ENCODE measurements around the gene CHRM2.

CHRM2 gene

DNA sequence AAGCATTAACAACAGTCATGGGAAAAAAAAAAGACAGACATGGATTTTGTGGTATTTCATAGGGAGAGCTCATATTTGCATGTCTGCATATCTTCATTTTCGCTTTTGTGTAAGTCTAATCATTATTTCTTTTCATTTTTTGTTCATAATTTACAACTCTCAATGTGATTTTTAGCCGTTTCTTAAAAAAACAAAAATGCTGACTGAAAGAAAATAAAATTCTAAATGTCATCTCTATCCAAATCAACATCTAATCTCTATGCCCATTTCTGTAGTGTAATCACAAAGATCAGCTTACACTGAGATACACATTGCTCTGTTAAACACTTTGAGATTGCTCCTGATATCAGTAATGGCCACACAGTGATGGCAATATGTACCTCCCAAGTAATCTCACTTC is 29.2 kb downstream of the CHRM2 start:
- DNase-seq, result no peak

DNA sequence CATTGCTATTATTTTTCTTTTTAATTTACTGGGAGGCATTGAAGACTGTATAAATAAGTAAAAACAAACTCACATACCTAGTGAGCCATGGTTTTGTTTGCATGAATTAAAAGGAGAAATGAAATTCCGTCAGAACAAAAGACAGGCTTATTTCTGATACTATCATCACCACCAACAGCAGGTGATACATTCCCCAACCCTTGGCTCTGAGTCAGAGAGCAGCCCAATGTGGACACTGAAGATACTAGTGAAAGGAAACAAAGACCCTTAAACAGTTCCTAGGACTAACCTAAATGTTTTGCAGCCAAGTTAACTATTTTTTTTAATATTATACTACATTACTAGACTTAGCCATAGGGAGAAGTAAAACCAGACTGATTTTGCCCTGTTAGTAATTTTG is 31.6 kb downstream of the CHRM2 start:
- DNase-seq, result no peak

DNA sequence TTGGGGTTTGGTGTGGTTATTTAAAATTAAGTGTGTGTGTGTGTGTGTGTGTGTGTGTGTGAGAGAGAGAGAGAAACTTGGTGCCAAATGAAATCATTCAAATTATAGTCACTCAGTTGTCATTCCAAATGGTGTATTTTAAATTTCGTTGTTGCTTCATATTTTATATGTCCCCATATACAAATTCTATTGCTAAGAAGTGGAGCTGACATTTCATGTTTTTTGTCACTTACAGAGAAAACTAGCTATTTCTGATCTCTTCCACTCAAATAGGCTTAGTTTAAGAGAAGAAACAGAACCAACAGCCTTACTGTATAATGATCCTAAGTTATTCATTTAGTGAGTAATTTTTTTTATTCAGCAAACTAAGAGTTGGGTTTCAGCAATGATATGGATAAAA is 42.3 kb downstream of the CHRM2 start:
- no peak for DNase-seq

DNA sequence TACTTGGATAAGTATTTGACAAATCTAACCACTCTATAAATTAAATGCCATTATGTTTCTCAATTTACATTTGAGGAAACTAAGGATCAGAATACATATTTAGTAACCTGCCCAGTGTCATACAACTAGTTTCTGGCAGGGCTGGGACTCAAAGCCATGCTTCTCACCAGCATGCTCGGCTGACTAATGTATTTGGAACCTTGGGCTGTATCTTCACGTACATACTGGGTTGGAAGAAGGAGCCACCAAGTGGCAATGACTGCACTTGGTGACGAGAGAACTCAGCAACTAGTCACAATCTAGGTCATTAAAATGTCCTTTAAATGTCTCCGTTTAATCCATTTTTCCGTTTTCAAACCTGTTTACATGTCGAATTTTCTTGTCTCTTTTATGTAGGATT is 42.9 kb downstream of the CHRM2 start:
- no peak for DNase-seq

DNA sequence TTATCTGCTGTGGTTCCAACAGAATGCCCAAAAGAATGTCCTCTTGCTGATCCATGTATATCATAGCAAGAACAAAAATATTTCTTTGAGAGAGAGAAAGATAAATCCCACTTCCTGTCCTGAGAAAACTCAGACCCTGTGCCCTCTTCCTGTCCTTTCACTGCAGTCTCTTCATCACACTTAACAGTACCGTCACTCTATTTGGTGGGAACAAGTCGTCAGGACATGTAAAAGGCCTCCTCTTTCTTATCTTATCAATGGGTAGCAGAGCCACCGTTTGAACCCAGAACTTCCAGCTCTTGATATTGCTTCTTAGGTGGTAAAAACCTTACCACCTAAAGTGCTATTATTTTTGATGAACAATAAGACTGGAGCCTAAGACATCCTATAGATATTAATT is 43.9 kb downstream of the CHRM2 start:
- no peak for DNase-seq

- DNase-seq, result no peak
These were observed 45.6 kb downstream of the CHRM2 start for GRCh38 chr7:136914016-136914415.

DNA sequence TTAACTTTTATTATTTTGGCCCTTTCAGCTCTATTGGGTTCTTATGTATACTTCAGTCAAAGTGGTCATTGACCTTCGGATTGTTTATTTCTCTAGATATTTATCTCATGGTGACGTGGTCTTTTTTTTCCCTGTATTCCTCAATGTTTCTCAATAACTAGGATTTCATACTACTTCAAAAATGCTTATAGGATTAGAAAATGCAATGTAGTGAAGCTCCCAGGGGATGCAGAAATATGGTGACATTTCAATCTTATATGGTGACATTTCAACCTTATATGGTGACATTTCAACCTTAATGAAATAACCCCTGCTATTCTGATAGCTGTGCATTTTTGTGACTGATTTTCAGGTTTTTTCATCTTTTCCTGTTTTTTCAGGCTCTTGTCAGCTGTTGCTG is 51.4 kb downstream of the CHRM2 start:
- DNase-seq, result no peak

- no peak for DNase-seq
These were observed 54.7 kb downstream of the CHRM2 start for GRCh38 chr7:136923111-136923667.

GRCh38 chr7:136925044-136925443 is 56.6 kb downstream of the CHRM2 start:
- DNase-seq, result peak; percentile 7

DNA sequence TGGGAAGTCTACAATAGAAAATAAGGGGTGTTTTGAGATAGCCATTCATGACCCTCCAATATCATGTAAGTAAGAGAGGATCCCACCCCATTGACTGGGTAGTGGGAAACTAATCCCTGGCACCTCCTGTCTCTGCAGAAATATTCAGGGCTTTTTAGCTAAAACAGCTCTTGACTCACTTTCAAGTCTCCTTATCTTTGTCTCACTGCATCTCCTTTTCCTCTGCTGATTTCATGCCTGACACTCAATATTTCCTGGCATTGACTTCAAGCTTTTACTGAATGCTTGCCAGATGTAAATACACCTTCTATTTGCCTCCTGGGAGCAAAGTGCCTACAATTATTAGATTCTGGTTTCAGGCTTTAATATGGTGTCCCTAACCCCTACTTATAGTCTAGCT is 57.1 kb downstream of the CHRM2 start:
- DNase-seq, result peak; percentile 37

DNA sequence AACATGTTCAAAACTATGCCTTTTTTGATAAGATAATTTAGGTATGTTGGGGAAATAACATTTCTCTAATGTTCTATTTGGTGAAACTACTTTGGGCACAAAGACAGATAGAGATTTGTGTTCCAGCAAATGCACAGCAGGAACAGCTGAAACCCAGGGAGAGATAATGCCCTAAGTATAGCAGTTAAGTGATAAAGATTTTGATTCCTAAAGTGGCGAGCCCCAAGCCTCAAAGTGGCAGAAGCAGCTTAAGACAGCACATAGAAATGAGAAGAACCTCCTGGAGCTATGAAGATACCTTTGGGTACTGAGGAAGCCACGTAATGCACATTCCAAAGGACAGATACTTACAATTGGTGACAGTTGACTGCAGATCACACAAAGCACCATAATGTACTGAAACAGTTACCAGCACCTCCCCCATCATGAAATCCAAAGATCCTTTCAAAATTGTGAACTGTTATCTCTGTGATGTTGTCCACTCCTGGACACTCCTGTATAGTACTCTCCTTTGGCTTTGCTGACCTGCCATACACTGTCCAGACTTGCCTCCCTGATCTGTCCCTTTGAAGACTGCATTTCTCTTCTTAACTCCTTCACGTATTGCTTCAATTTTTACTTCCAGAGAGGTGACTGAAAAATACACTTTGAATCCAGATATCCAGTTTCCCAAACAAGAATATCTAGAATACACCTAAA is 62.9 kb downstream of the CHRM2 start:
- DNase-seq, result no peak

DNA sequence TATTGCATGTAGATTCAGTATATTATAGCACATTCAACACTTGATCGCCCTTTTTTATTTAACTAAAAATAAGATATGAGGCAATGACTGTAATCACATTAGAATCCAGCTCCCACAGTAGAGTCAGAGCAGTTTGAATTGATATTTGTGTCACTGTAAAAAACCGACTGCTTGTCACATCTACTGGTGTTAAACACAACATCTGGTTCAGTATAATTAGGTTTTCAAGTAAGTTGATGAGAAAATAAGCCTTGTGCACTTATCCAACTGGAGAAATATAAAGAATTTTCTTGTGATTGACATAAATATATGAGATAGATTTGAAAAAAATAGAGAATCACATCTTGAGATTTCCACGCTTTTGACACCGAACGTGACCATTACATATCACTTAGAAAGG is 69.0 kb downstream of the CHRM2 start:
- no peak for DNase-seq

GRCh38 chr7:136938476-136938875 is 70.0 kb downstream of the CHRM2 start:
- no peak for DNase-seq

DNA sequence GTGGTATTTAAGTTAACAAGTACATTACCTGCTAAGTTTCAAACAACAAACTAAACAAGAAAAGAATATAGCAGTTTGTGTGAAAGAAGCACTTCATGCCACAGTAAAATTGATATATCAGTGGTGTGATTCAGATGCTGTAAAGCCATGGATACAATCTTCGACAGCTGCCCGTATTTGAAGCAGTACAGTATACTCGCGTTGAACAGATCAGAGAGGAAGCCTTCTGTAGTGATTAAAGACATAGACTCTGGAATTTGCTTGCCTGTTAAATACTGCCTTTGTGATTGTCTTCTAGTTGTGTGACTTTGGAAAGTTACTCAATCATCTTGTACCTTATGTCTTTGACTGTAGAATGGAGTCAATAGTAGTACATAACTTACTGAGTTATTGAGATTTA is 71.7 kb downstream of the CHRM2 start:
- no peak for DNase-seq

DNA sequence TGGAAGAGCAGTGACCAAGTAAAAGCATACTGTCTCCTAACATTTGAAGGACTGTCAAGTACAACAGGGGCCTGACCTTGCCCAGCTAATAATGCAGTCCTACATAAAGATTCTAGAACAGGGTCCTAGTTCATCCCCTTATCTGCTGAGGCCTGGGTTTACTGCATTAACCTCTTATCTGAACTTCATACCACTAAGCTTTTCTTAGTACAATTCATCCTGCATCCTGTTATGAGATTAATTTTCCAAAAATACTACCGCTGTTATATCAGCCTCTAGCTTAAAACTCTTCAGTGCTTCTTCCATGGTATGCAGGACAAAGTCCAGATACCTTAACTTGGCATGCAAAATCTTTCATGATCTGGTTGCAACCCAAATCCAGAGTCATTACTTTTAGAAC is 72.5 kb downstream of the CHRM2 start:
- DNase-seq, result no peak

DNA sequence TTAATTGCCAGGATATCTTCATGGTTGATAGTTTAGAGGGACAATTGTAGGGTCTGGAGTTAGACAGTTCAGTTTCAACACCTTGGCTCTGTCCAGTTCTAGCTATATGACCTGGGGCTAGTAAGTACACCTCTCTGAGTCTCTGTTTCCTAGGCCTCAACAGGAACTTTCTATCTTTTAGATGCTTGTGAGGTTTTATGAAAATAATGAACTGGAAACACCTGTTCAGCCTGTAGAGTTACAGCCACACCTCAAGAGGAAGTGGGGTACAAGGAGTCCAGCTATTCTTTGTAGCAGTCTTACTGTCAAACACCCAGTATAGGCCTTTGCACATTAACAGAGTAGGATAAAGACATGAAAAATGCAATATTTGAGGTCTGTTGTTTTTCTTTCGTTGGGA is 73.4 kb downstream of the CHRM2 start:
- DNase-seq, result no peak

DNA sequence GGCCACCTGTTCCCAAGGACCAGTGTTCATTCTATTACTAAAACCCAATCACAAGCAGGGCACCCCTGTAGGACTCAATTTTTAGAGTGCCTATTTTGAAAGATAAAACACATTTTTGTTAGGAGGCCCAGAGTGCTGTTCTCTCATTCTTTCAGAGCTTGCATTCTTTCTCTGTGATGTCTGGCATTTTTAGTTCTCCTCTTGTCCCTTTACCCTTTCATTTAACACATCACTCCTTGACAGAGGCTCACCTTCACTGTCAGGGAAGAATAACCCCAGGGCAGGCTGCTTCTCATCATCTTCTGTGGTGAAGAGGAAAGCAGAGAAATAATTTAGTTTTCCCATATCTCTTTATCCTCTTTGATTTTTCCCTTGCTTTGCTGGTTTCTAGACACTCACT is 73.9 kb downstream of the CHRM2 start:
- no peak for DNase-seq

- DNase-seq, result no peak
These were observed 74.5 kb downstream of the CHRM2 start for GRCh38 chr7:136942994-136943393.

DNA sequence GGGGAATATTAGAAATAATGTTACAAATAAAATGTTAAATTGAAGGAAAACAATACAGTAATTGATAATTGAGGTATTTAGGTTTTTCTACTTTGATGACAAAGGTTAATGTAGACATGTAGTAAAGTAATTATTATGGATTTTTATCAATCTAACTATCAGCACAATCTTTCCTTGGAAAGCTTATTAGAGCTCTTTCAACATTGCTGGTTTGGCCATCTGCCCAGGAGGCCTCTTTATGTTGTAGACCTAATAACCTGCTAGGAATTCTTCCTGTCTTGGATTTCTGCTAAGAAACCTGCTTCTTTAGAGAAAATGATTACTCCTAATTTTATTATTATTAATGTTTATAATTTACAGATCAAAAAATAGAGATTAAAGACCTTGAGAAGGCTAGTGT is 78.9 kb downstream of the CHRM2 start:
- no peak for DNase-seq

GRCh38 chr7:136950331-136950730 is 81.9 kb downstream of the CHRM2 start:
- DNase-seq, result no peak

DNA sequence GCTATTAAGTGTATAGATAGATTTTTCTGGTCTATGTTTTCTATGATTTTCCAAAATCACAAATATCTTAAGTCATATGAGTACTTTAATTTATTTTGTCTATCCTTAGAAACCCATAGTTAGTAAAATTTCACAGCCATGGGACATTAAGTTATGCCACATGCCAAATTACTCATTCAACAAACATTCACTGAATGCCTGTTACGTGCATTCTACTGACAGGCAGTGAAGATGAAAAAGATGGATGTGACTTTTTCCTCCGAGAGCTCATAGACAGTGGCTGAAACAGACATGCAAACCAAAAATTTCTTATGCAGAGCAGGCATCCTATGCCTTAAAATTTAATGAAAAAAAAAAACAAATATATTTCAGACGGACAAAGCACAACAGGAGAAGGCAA is 84.9 kb downstream of the CHRM2 start:
- no peak for DNase-seq

- no peak for DNase-seq
These were observed 87.8 kb downstream of the CHRM2 start for GRCh38 chr7:136956232-136956631.

GRCh38 chr7:136956671-136957070 is 88.2 kb downstream of the CHRM2 start:
- no peak for DNase-seq

DNA sequence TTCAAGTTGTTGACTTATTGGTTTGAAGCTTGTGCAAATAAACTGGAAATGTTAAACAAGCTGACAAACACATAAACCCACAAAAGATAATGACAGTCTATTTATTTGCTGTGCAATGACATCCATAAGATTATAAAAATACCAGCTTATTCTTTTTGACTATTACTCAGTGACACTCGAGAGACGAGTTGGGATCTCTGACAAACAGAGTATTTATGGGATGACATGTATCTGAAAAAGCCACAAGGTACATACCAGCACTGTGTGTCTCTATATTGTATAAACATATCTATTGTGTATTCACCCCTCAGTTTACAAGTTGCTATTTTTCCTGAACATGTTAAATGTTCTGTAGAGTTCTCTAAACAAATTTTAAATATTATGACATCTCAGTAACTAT is 88.9 kb downstream of the CHRM2 start:
- DNase-seq, result no peak

DNA sequence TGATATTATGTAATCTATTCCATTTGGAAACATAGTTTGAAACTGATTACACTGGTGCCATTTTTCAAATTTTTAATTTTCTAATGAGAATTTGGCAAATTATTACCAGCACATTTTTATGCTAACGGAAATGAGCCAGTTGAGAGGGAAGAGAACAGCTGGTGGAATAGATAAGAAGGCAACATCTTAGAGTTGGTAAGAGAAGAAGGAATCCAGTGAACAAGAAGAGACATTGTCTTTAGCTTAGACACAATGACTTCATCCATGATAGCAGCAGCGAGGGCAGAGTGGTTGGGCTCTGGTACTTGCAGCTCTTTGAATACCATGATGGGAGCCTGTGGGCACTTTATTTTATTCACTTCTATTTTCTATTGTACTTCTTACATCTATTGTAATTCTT is 89.6 kb downstream of the CHRM2 start:
- no peak for DNase-seq

All from NCI-H1092 treated with DMSO at 0.1 percent for 48 hours (cell line).